Measurements from ENCODE around the gene PARD3. TPM values are rescaled to one million over a fixed set of nuclear protein-coding genes. Genes with fewer than 3 reads are reported as not detected.
"Not testable (repeated sequence)": the region's sequence is repeated elsewhere in the genome, so short reads cannot be mapped to it uniquely, and the experiment has no call there.

Gene PARD3
- total RNA-seq, 3 donors from 2014 or later: 0.35 to 0.53 (median 0.37) TPM

- no peak overlapping the region for H3K4me3 Mint-ChIP-seq
- H3K36me3 Mint-ChIP-seq (ENCODE audit: insufficient read depth): no peaks in the 10 kb centered on the region
- H3K4me1 Mint-ChIP-seq (ENCODE audit: low read depth): no peaks in the 10 kb centered on the region
- H3K9me3 Mint-ChIP-seq: no peaks in the 10 kb centered on the region
- no peak for ATAC-seq
- H3K27me3 Mint-ChIP-seq (ENCODE audit: low read depth): peaks cover 2% of the 10 kb centered on the region
- DNase-seq: no peak
Observed at GRCh38 chr10:34432589-34432988, 382.5 kb downstream of the PARD3 start.

- Mint-ChIP-seq H3K9me3 (no peaks in the 10 kb centered on the region), H3K4me1 (ENCODE audit: low read depth) (no peaks in the 10 kb centered on the region), H3K4me3 (no peak overlapping the region), H3K36me3 (ENCODE audit: insufficient read depth) (no peaks in the 10 kb centered on the region), H3K27me3 (ENCODE audit: low read depth) (peaks cover 2% of the 10 kb centered on the region)
- ATAC-seq (no peak), DNase-seq (no peak)
Observed at GRCh38 chr10:34430685-34431084, 384.4 kb downstream of the PARD3 start.

- H3K9me3 Mint-ChIP-seq: no peaks in the 10 kb centered on the region
- DNase-seq: no peak
- H3K27me3 Mint-ChIP-seq (ENCODE audit: low read depth): peaks cover 2% of the 10 kb centered on the region
- no peaks in the 10 kb centered on the region for H3K36me3 Mint-ChIP-seq (ENCODE audit: insufficient read depth)
- no peaks in the 10 kb centered on the region for H3K4me1 Mint-ChIP-seq (ENCODE audit: low read depth)
- H3K4me3 Mint-ChIP-seq: no peak overlapping the region
- ATAC-seq: no peak
Observed at GRCh38 chr10:34428501-34428900, 386.6 kb downstream of the PARD3 start.

GRCh38 chr10:34427911-34428216, 387.2 kb downstream of the PARD3 start:
- Mint-ChIP-seq H3K4me3 (no peak overlapping the region), H3K4me1 (ENCODE audit: low read depth) (no peaks in the 10 kb centered on the region), H3K27me3 (ENCODE audit: low read depth) (peaks cover 2% of the 10 kb centered on the region), H3K9me3 (no peaks in the 10 kb centered on the region), H3K36me3 (ENCODE audit: insufficient read depth) (no peaks in the 10 kb centered on the region)
- DNase-seq: no peak
- ATAC-seq: no peak

GRCh38 chr10:34427158-34427910, 387.8 kb downstream of the PARD3 start:
- not testable (repeated sequence) for ATAC-seq; H3K4me1 Mint-ChIP-seq (ENCODE audit: low read depth); H3K4me3 Mint-ChIP-seq; H3K36me3 Mint-ChIP-seq (ENCODE audit: insufficient read depth); H3K9me3 Mint-ChIP-seq; DNase-seq; H3K27me3 Mint-ChIP-seq (ENCODE audit: low read depth)

GRCh38 chr10:34426538-34427157, 388.4 kb downstream of the PARD3 start:
- not testable (repeated sequence) for H3K4me3 Mint-ChIP-seq; H3K36me3 Mint-ChIP-seq (ENCODE audit: insufficient read depth); ATAC-seq; H3K4me1 Mint-ChIP-seq (ENCODE audit: low read depth); DNase-seq; H3K27me3 Mint-ChIP-seq (ENCODE audit: low read depth); H3K9me3 Mint-ChIP-seq

- H3K4me1 Mint-ChIP-seq (ENCODE audit: low read depth): no peaks in the 10 kb centered on the region
- peaks cover 2% of the 10 kb centered on the region for H3K27me3 Mint-ChIP-seq (ENCODE audit: low read depth)
- no peaks in the 10 kb centered on the region for H3K9me3 Mint-ChIP-seq
- no peak overlapping the region for H3K4me3 Mint-ChIP-seq
- DNase-seq: no peak
- ATAC-seq: no peak
- H3K36me3 Mint-ChIP-seq (ENCODE audit: insufficient read depth): no peaks in the 10 kb centered on the region
Observed at GRCh38 chr10:34426041-34426440, 389.1 kb downstream of the PARD3 start.

- DNase-seq (no peak), ATAC-seq (no peak)
- Mint-ChIP-seq H3K27me3 (ENCODE audit: low read depth) (no peaks in the 10 kb centered on the region), H3K9me3 (no peaks in the 10 kb centered on the region), H3K4me1 (ENCODE audit: low read depth) (no peaks in the 10 kb centered on the region), H3K36me3 (ENCODE audit: insufficient read depth) (no peaks in the 10 kb centered on the region), H3K4me3 (no peak overlapping the region)
Observed at GRCh38 chr10:34423673-34424625, 391.1 kb downstream of the PARD3 start.

- Mint-ChIP-seq H3K4me3 (no peak overlapping the region), H3K27me3 (ENCODE audit: low read depth) (no peaks in the 10 kb centered on the region), H3K4me1 (ENCODE audit: low read depth) (no peaks in the 10 kb centered on the region), H3K9me3 (no peaks in the 10 kb centered on the region), H3K36me3 (ENCODE audit: insufficient read depth) (no peaks in the 10 kb centered on the region)
- no peak for ATAC-seq
- DNase-seq: no peak
Observed at GRCh38 chr10:34420795-34421194, 394.3 kb downstream of the PARD3 start.

GRCh38 chr10:34420273-34420672, 394.8 kb downstream of the PARD3 start:
- ATAC-seq (no peak), DNase-seq (no peak)
- Mint-ChIP-seq H3K4me1 (ENCODE audit: low read depth) (no peaks in the 10 kb centered on the region), H3K27me3 (ENCODE audit: low read depth) (no peaks in the 10 kb centered on the region), H3K4me3 (no peak overlapping the region), H3K36me3 (ENCODE audit: insufficient read depth) (no peaks in the 10 kb centered on the region), H3K9me3 (no peaks in the 10 kb centered on the region)

- Mint-ChIP-seq H3K9me3 (no peaks in the 10 kb centered on the region), H3K4me3 (no peak overlapping the region), H3K27me3 (ENCODE audit: low read depth) (no peaks in the 10 kb centered on the region), H3K4me1 (ENCODE audit: low read depth) (no peaks in the 10 kb centered on the region), H3K36me3 (ENCODE audit: insufficient read depth) (no peaks in the 10 kb centered on the region)
- ATAC-seq (no peak), DNase-seq (no peak)
Observed at GRCh38 chr10:34415039-34415438, 400.1 kb downstream of the PARD3 start.

GRCh38 chr10:34413756-34414587, 401.1 kb downstream of the PARD3 start:
- Mint-ChIP-seq H3K9me3 (no peaks in the 10 kb centered on the region), H3K36me3 (ENCODE audit: insufficient read depth) (no peaks in the 10 kb centered on the region), H3K4me3 (no peak overlapping the region), H3K4me1 (ENCODE audit: low read depth) (no peaks in the 10 kb centered on the region), H3K27me3 (ENCODE audit: low read depth) (peaks cover 1% of the 10 kb centered on the region)
- DNase-seq: no peak
- no peak for ATAC-seq

- H3K27me3 Mint-ChIP-seq (ENCODE audit: low read depth): peaks cover 2% of the 10 kb centered on the region
- H3K4me3 Mint-ChIP-seq: no peak overlapping the region
- H3K4me1 Mint-ChIP-seq (ENCODE audit: low read depth): no peaks in the 10 kb centered on the region
- DNase-seq (no peak), ATAC-seq (no peak)
- no peaks in the 10 kb centered on the region for H3K9me3 Mint-ChIP-seq
- H3K36me3 Mint-ChIP-seq (ENCODE audit: insufficient read depth): no peaks in the 10 kb centered on the region
Observed at GRCh38 chr10:34413214-34413613, 401.9 kb downstream of the PARD3 start.

- ATAC-seq (no peak), DNase-seq (no peak)
- H3K27me3 Mint-ChIP-seq (ENCODE audit: low read depth): peaks cover 2% of the 10 kb centered on the region
- no peaks in the 10 kb centered on the region for H3K9me3 Mint-ChIP-seq
- no peaks in the 10 kb centered on the region for H3K36me3 Mint-ChIP-seq (ENCODE audit: insufficient read depth)
- H3K4me1 Mint-ChIP-seq (ENCODE audit: low read depth): no peaks in the 10 kb centered on the region
- H3K4me3 Mint-ChIP-seq: no peak overlapping the region
Observed at GRCh38 chr10:34408956-34409355, 406.1 kb downstream of the PARD3 start.
